Liver (tissue), 9 donors: ENCODE measurements around the gene KCP. TPM values are rescaled to one million over a fixed set of nuclear protein-coding genes. Genes with fewer than 3 reads are reported as not detected.

ENCODE experiments used
- DNase-seq: peaks from one replicate; pipeline ENCODE4 v3.0.0-alpha.2; 2017; ENCODE audit warnings: low spot score
- H3K27ac ChIP-seq, 2 donors: one replicate each; pipeline ENCODE4 v1.7.0; 2013; ENCODE audit warnings: inconsistent platforms in 2 of 2, low read length in 2 of 2, control low read depth in 1 of 2, low read depth in 1 of 2, mild to moderate bottlenecking in 1 of 2
- H3K27me3 ChIP-seq, 4 donors: one replicate each; pipeline versions ENCODE4 v1.6.1 to v1.7.0; 2013; ENCODE audit warnings: low read length in 3 of 4, inconsistent platforms in 1 of 4, mild to moderate bottlenecking in 1 of 4, moderate library complexity in 1 of 4; ENCODE audit not compliant: control insufficient read depth in 4 of 4, insufficient read depth in 4 of 4
- H3K36me3 ChIP-seq, 4 donors: one replicate each; pipeline versions ENCODE4 v1.6.1 to v1.7.0; 2013; ENCODE audit warnings: low read length in 3 of 4, mild to moderate bottlenecking in 3 of 4, low read depth in 1 of 4, moderate library complexity in 1 of 4; ENCODE audit not compliant: control insufficient read depth in 4 of 4, insufficient read depth in 3 of 4
- H3K4me1 ChIP-seq, 4 donors: one replicate each; pipeline versions ENCODE4 v1.6.1 to v1.7.0; 2013; ENCODE audit warnings: low read length in 3 of 4, mild to moderate bottlenecking in 3 of 4, moderate library complexity in 1 of 4; ENCODE audit not compliant: control insufficient read depth in 4 of 4, insufficient read depth in 4 of 4
- H3K4me3 ChIP-seq, 3 donors: one replicate each; pipeline versions ENCODE4 v1.6.1 to v1.7.0; 2013; ENCODE audit warnings: low read length in 3 of 3, control low read depth in 1 of 3, low read depth in 1 of 3, mild to moderate bottlenecking in 1 of 3
- H3K9ac ChIP-seq, 2 donors: one replicate each; pipeline ENCODE4 v1.7.0; 2013; ENCODE audit warnings: low read length in 2 of 2, mild to moderate bottlenecking in 2 of 2, moderate library complexity in 2 of 2, control low read depth in 1 of 2, low read depth in 1 of 2
- H3K9me3 ChIP-seq, 4 donors: one replicate each; pipeline versions ENCODE4 v1.6.1 to v1.7.0; 2013; ENCODE audit warnings: low read length in 3 of 4; ENCODE audit not compliant: control insufficient read depth in 4 of 4
- ATF3 ChIP-seq: IDR thresholded peaks from 2 replicates; pipeline ENCODE4 v1.6.1; 2016; ENCODE audit warnings: antibody characterized with exemption
- CTCF ChIP-seq: fragments of 150-350 bp; IDR thresholded peaks from 2 replicates; pipeline ENCODE4 v1.5.1; 2017; ENCODE audit warnings: improper control_type of control experiment, low read depth, low read length; ENCODE audit not compliant: missing input control
- EGR1 ChIP-seq, 2 donors: IDR thresholded peaks; 2 replicates each; pipeline ENCODE4 v1.6.1; 2016 to 2018; ENCODE audit warnings: antibody characterized with exemption in 2 of 2, low read depth in 2 of 2
- FOXA1 ChIP-seq: IDR thresholded peaks from 2 replicates; pipeline ENCODE4 v1.6.1; 2016; ENCODE audit warnings: antibody characterized with exemption
- FOXA2 ChIP-seq: IDR thresholded peaks from 2 replicates; pipeline ENCODE4 v1.6.1; 2016; ENCODE audit warnings: antibody characterized with exemption
- HNF4A ChIP-seq, 2 donors: conservative IDR thresholded peaks; 2 replicates each; pipeline ENCODE4 v1.6.1; 2016; ENCODE audit warnings: antibody characterized with exemption in 2 of 2, mild to moderate bottlenecking in 2 of 2
- HNF4G ChIP-seq: IDR thresholded peaks from 2 replicates; pipeline ENCODE4 v1.6.1; 2016; ENCODE audit warnings: antibody characterized with exemption
- JUND ChIP-seq, 2 donors: IDR thresholded peaks; 2 replicates each; pipeline ENCODE4 v1.6.1; 2016; ENCODE audit warnings: antibody characterized with exemption in 2 of 2
- MAX ChIP-seq: IDR thresholded peaks from 2 replicates; pipeline ENCODE4 v1.6.1; 2016; ENCODE audit warnings: antibody characterized with exemption
- NR2F2 ChIP-seq: IDR thresholded peaks from 2 replicates; pipeline ENCODE4 v1.6.1; 2016; ENCODE audit warnings: antibody characterized with exemption
- RAD21 ChIP-seq, 2 donors: IDR thresholded peaks; 2 replicates each; pipeline ENCODE4 v1.6.1; 2016; ENCODE audit warnings: antibody characterized with exemption in 2 of 2, mild to moderate bottlenecking in 2 of 2
- RXRA ChIP-seq, 2 donors: IDR thresholded peaks; 2 replicates each; pipeline ENCODE4 v1.6.1; 2017 to 2018; ENCODE audit warnings: antibody characterized with exemption in 2 of 2, mild to moderate bottlenecking in 1 of 2
- SP1 ChIP-seq: IDR thresholded peaks from 2 replicates; pipeline ENCODE4 v1.6.1; 2018; ENCODE audit warnings: antibody characterized with exemption, mild to moderate bottlenecking
- TAF1 ChIP-seq: conservative IDR thresholded peaks from 2 replicates; pipeline ENCODE4 v1.6.1; 2016; ENCODE audit warnings: antibody characterized with exemption, mild to moderate bottlenecking
- YY1 ChIP-seq: IDR thresholded peaks from 2 replicates; pipeline ENCODE4 v1.6.1; 2016; ENCODE audit warnings: antibody characterized with exemption, mild to moderate bottlenecking
- ZBTB33 ChIP-seq: IDR thresholded peaks from 2 replicates; pipeline ENCODE4 v1.6.1; 2016; ENCODE audit warnings: antibody characterized with exemption
- WGBS: extraction: QIAGEN DNeasy Blood & Tissue Kit; methylation state at CpG from one replicate; pipeline ENCODE4 v1.1.7; 2013; 5-methylcytosine and 5-hydroxymethylcytosine counted together
- polyA plus RNA-seq, 2 donors: library from polyadenylated mRNA; stranded (reverse) in 1 of 2; unstranded in 1 of 2; fragments of 200-250 nt in 1 of 2; fragments of >200 nt in 1 of 2; fragmentation: Nextera tagmentation in 1 of 2; extraction: Ambion mirVana in 1 of 2; gene quantifications; one replicate each; pipeline versions ENCODE4 v1.2.1 to v1.2.3, GENCODE V29; 2013 to 2015
- total RNA-seq, 2 donors: library from RNA; depleted of rRNA; stranded (reverse); fragments of >200 nt; gene quantifications; one replicate each; pipeline ENCODE4 v1.2.3, GENCODE V29; 2014
- donor health status: healthy.
- donor health status: healthy.
- donor health status: healthy.
- donor health status: healthy.
- donor health status: healthy.

KCP gene
- total and polyA plus RNA-seq, 4 donors = 0.02 to 0.08 (median 0.05) TPM; not detected in 1

- Histone ChIP-seq H3K4me3 (no peak overlapping the region), H3K9me3 (no peaks in the 10 kb centered on the region), H3K4me1 (peaks cover 0 to 3% (median 1%) of the 10 kb centered on the region in 4 donors), H3K36me3 (no peaks in the 10 kb centered on the region), H3K27me3 (no peaks in the 10 kb centered on the region), H3K9ac (no peak overlapping the region), H3K27ac (no peak overlapping the region)
- no peak for DNase-seq
- 89% methylated on average over 11 of the region's 11 CpGs for WGBS
- TF ChIP-seq ZBTB33 = no peak
- no peak for TF ChIP-seq JUND (IDR thresholded peaks at IDR 0.05)
- no peak for TF ChIP-seq SP1
- no peak for TF ChIP-seq RXRA (IDR thresholded peaks at IDR 0.05)
- TF ChIP-seq MAX = no peak
- no peak for TF ChIP-seq FOXA2
- no peak for TF ChIP-seq RAD21 (IDR thresholded peaks at IDR 0.05)
Observed at GRCh38 chr7:128888756-128889095, 21.8 kb downstream of the KCP start.

GRCh38 chr7:128888039-128888755 lies 22.3 kb downstream of the KCP start:
- H3K27me3 ChIP-seq = no peaks in the 10 kb centered on the region
- no peaks in the 10 kb centered on the region for H3K36me3 ChIP-seq
- no peak overlapping the region for H3K4me3 ChIP-seq
- H3K9me3 ChIP-seq = no peaks in the 10 kb centered on the region
- H3K4me1 ChIP-seq = peaks cover 0 to 3% (median 1%) of the 10 kb centered on the region in 4 donors
- no peak overlapping the region for H3K27ac ChIP-seq
- no peak for DNase-seq
- 92% methylated on average over 7 of the region's 7 CpGs for WGBS
- H3K9ac ChIP-seq = no peak overlapping the region
- TF ChIP-seq SP1 (no peak), CTCF (no peak), RXRA (IDR thresholded peaks at IDR 0.05) (no peak), JUND (IDR thresholded peaks at IDR 0.05) (no peak), YY1 (no peak)

- H3K4me1 ChIP-seq = peaks cover 0 to 3% (median 1%) of the 10 kb centered on the region in 4 donors
- TF ChIP-seq HNF4A (conservative IDR thresholded peaks at IDR 0.05) (no peak), RXRA (IDR thresholded peaks at IDR 0.05) (no peak), YY1 (no peak), RAD21 (IDR thresholded peaks at IDR 0.05) (no peak), HNF4G (no peak), ZBTB33 (no peak), EGR1 (IDR thresholded peaks at IDR 0.05; ENCODE audit: low read depth in 2 of 2) (no peak), FOXA1 (no peak), TAF1 (no peak), MAX (no peak), JUND (IDR thresholded peaks at IDR 0.05) (no peak), NR2F2 (no peak), FOXA2 (no peak), ATF3 (no peak), SP1 (no peak), CTCF (no peak)
Observed at GRCh38 chr7:128887169-128888038, 23.1 kb downstream of the KCP start.

More at GRCh38 chr7:128887169-128888038, 23.1 kb downstream of the KCP start:
- no peak for DNase-seq
- Histone ChIP-seq H3K4me3 (no peak overlapping the region), H3K27ac (no peak overlapping the region), H3K36me3 (no peaks in the 10 kb centered on the region), H3K9ac (no peak overlapping the region), H3K9me3 (no peaks in the 10 kb centered on the region), H3K27me3 (no peaks in the 10 kb centered on the region)
- 94% methylated on average over 7 of the region's 7 CpGs for WGBS
